ENCODE measurements around the gene SMARCC2. TPM values are rescaled to one million over a fixed set of nuclear protein-coding genes. Genes with fewer than 3 reads are reported as not detected.

The SMARCC2 gene
- total and polyA plus RNA-seq, 9 of the 15 experiments (the other 6 are each of a cell fraction or from before 2014, with no cell fraction given), result 11.9 to 86.0 (median 36.6) TPM

DNA sequence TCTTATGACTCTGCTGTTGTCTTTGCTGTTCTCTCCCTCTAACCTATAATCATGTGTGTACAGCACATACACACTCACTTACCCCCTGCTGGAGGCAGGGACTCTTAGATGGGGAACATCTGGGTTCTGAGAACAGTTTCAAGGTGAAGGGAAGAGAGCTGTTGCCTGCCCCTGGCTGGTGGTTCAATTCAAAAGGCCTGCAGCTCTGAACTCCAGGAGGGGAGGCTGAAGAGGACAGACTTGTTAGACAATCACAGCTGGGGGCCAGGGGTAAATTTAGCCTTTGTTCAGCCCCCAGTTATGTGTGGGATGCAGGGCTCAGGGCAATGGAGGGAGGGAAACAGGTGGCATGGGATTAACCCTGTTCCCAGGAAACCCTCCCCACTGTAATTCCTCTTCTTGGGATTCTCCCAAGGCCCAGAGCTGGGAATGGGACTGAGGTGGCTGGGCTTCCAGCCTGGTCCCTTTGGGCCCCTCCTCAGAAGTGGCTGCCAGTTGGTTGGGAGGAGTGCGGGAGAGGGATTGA lies 35.0 kb downstream of the SMARCC2 start:
- ChIA-PET CTCF (ENCODE audit: low intra/inter-chr PET ratio) (no interaction called here), POLR2A (interaction anchor here (0.6 to 3.2 kb wide), 9 partner anchors 9 to 36 kb away, joined by 3 to 16 read pairs (median 4); partner anchors contain the start of genes SMARCC2 and ZC3H10)
- peaks cover 4% of the 10 kb centered on the region; the same call in 1 of the 2 replicates for H4K20me1 ChIP-seq (replicated peaks; ENCODE audit: control insufficient read depth, insufficient read depth, low read length)
- peaks cover 39 to 45% of the 10 kb centered on the region in 2 experiments; a peak in 4 of 5 replicates for H3K4me1 ChIP-seq (replicated peaks in 1 of 2; ENCODE audit: control insufficient read depth in 2 of 2, insufficient read depth in 2 of 2, low read length in 2 of 2)
- ATAC-seq (no peak), FAIRE-seq (no peak), DNase-seq (ENCODE audit: extremely low read depth in 1 of 4, low spot score in 3 of 4) (peak in 1 of 4 experiments; percentile 61)
- peak overlapping the region; percentile 45 to 91; a peak in 2 of 4 replicates for H3K9ac ChIP-seq (ENCODE audit: insufficient read depth in 1 of 2, low read depth in 2 of 2, low read length in 2 of 2)
- BruUV-seq (replicated peaks), result no TSS peak
- no peaks in the 10 kb centered on the region for H3K27me3 ChIP-seq (ENCODE audit: control insufficient read depth in 2 of 2, insufficient read depth in 2 of 2, low read length in 2 of 2)
- no peak overlapping the region for H3K4me3 ChIP-seq
- H3K36me3 ChIP-seq (ENCODE audit: control insufficient read depth, insufficient read depth, low read length), result peaks cover 27% of the 10 kb centered on the region; the same call in 2 of the 3 replicates
- no peaks in the 10 kb centered on the region for H3K9me3 ChIP-seq (replicated peaks; ENCODE audit: control insufficient read depth, insufficient read depth, low read depth, low read length)
- WGBS (ENCODE audit: insufficient coverage, low coverage, missing lambda C conversion rate), result 80% methylated on average over 1 of the region's 1 CpG
- H3K4me2 ChIP-seq (ENCODE audit: insufficient read depth, low read length), result peak overlapping the region; percentile 91; the same call in 1 of the 2 replicates
- H3K9me1 ChIP-seq (ENCODE audit: control insufficient read depth, insufficient read depth, low read length), result no peaks in the 10 kb centered on the region
- peaks cover 45% of the 10 kb centered on the region for H3K79me2 ChIP-seq (ENCODE audit: control insufficient read depth, insufficient read depth, low read length)
- no peak overlapping the region for H2AFZ ChIP-seq (ENCODE audit: low read depth, low read length)
- H3K27ac ChIP-seq (ENCODE audit: extremely low read depth, low read depth, low read length), result peak overlapping the region; percentile 42
- in situ Hi-C loops (cut with MboI) (no loop called here), intact Hi-C loops (cut with micrococcal nuclease) (no loop called here)
- no peak for TF ChIP-seq MYNN (IDR thresholded peaks at IDR 0.05)
- TF ChIP-seq MYNN (CRISPR knock-in tag; IDR thresholded peaks at IDR 0.05), result no peak
- TF ChIP-seq KDM5B (IDR thresholded peaks at IDR 0.05; ENCODE audit: insufficient replicate concordance, low read depth, low read length), result peak; percentile 25

GRCh38 chr12:56153678-56154065 lies 35.6 kb downstream of the SMARCC2 start:
- ATAC-seq (no peak), FAIRE-seq (no peak), DNase-seq (ENCODE audit: extremely low read depth in 1 of 4, low spot score in 3 of 4) (no peak)
- TF ChIP-seq TEAD4 (IDR thresholded peaks at IDR 0.05; ENCODE audit: low read length), result no peak
- 0 out of 2 replicates have a peak, but pooled peaks have one; percentile 4 for TF ChIP-seq TEAD4 (CRISPR knock-in tag; IDR thresholded peaks at IDR 0.05; ENCODE audit: borderline replicate concordance)
- no peak for TF ChIP-seq NR3C1 (CRISPR knock-in tag; IDR thresholded peaks at IDR 0.05)
- peak overlapping the region; percentile 91 for H3K4me2 ChIP-seq (ENCODE audit: insufficient read depth, low read length)
- ChIA-PET CTCF (ENCODE audit: low intra/inter-chr PET ratio) (no interaction called here), POLR2A (interaction anchor here (0.6 to 3.2 kb wide), 6 partner anchors 9 to 36 kb away, joined by 3 to 16 read pairs (median 6); partner anchors contain the start of gene ZC3H10)
- peaks cover 24% of the 10 kb centered on the region; the same call in 2 of the 3 replicates for H3K36me3 ChIP-seq (ENCODE audit: control insufficient read depth, insufficient read depth, low read length)
- in situ Hi-C loops (cut with MboI), result no loop called here
- H3K4me1 ChIP-seq (replicated peaks in 1 of 2; ENCODE audit: control insufficient read depth in 2 of 2, insufficient read depth in 2 of 2, low read length in 2 of 2), result peaks cover 38 to 45% of the 10 kb centered on the region in 2 experiments; a peak in 4 of 5 replicates
- no peaks in the 10 kb centered on the region for H3K9me1 ChIP-seq (ENCODE audit: control insufficient read depth, insufficient read depth, low read length)
- H2AFZ ChIP-seq (ENCODE audit: low read depth, low read length), result no peak overlapping the region
- H3K79me2 ChIP-seq (ENCODE audit: control insufficient read depth, insufficient read depth, low read length), result peaks cover 38% of the 10 kb centered on the region
- no peaks in the 10 kb centered on the region for H3K9me3 ChIP-seq (replicated peaks; ENCODE audit: control insufficient read depth, insufficient read depth, low read depth, low read length)
- peak overlapping the region; percentile 88 to 91 for H3K9ac ChIP-seq (ENCODE audit: insufficient read depth in 1 of 2, low read depth in 2 of 2, low read length in 2 of 2)
- H3K27ac ChIP-seq (ENCODE audit: extremely low read depth, low read depth, low read length), result peak overlapping the region; percentile 96
- peak overlapping the region; percentile 55; the same call in 1 of the 2 replicates for H3K4me3 ChIP-seq
- intact Hi-C loops (cut with micrococcal nuclease), result no loop called here
- no peaks in the 10 kb centered on the region for H4K20me1 ChIP-seq (replicated peaks; ENCODE audit: control insufficient read depth, insufficient read depth, low read length)
- no peaks in the 10 kb centered on the region for H3K27me3 ChIP-seq (ENCODE audit: control insufficient read depth in 2 of 2, insufficient read depth in 2 of 2, low read length in 2 of 2)
- BruUV-seq (replicated peaks), result no TSS peak
- WGBS (ENCODE audit: insufficient coverage, low coverage, missing lambda C conversion rate), result 54% methylated on average over 5 of the region's 5 CpGs

Data from K562 (cell line).